ENCODE measurements around the gene ATF3.
"Not testable (repeated sequence)": the region's sequence is repeated elsewhere in the genome, so short reads cannot be mapped to it uniquely, and the experiment has no call there.

ATF3 gene

GRCh38 chr1:212649020-212649419 is 40.5 kb downstream of the ATF3 start:
- H3K4me3 ChIP-seq (ENCODE audit: low read depth, low read length): no peak overlapping the region

- no peak overlapping the region for H3K4me3 ChIP-seq (ENCODE audit: low read depth, low read length)
Measured at GRCh38 chr1:212650228-212650627, 41.7 kb downstream of the ATF3 start.

DNA sequence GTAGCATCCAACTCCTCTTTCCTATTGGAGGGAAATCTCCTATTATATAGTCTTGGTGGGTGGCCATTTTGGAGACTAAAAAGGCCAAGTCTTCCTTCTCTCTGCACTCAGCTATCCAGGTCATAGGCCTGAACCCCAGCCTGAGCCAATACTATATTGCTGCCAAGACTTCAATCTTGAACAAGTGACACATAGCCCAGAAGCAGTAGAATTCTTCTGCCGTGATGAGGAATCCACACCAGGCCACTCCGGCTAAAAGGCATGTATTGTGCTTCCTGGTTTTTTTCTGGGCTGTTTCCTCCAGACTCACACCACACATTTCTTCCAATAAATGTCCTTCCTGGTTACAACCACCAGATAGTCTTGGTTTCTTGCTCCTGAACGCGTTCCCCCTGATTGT is 43.0 kb downstream of the ATF3 start:
- no peak overlapping the region for H3K4me3 ChIP-seq (ENCODE audit: low read depth, low read length)

DNA sequence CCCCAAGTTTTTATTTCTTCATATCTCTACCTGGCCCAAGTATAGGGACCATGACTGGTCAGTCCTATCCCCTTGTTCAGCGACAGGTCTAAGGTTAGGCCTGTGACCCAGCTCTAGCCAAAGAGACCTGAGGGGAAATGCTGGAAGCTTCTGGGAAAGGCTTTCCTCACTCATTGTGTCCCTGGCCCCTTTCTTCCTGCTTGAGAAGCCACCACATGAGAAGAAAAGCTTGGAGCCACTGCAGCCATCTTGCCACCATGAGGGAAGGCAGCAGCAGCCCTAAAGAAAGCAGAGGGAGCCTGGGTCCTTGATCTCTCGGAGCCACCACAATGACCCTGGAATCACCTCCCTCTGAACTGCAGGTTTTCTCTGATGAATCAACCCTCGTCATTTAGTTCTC is 43.4 kb downstream of the ATF3 start:
- no peak overlapping the region for H3K4me3 ChIP-seq (ENCODE audit: low read depth, low read length)

- H3K4me3 ChIP-seq (ENCODE audit: low read depth, low read length): no peak overlapping the region
Measured at GRCh38 chr1:212652609-212653008, 44.0 kb downstream of the ATF3 start.

- no peak overlapping the region for H3K4me3 ChIP-seq (ENCODE audit: low read depth, low read length)
Measured at GRCh38 chr1:212655668-212656440, 47.3 kb downstream of the ATF3 start.

DNA sequence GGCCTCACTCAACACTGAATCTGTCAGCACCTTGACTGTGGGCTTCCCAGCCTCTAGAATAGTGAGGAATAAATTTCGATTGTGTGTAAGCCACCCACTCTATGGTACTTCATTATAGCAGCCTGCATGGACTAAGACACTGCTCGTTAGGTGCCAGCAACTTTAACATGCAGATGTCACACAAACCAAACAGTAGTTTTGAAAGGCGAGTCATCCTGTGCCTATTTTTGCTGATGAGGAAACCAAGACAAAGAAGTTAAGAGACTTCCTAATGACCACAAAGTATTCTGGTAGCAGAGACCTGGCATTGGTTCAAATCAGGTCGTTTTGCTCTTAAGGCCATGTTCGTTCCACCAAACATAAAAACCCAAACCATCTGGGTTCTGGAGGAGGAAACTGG is 48.2 kb downstream of the ATF3 start:
- no peak overlapping the region for H3K4me3 ChIP-seq (ENCODE audit: low read depth, low read length)

DNA sequence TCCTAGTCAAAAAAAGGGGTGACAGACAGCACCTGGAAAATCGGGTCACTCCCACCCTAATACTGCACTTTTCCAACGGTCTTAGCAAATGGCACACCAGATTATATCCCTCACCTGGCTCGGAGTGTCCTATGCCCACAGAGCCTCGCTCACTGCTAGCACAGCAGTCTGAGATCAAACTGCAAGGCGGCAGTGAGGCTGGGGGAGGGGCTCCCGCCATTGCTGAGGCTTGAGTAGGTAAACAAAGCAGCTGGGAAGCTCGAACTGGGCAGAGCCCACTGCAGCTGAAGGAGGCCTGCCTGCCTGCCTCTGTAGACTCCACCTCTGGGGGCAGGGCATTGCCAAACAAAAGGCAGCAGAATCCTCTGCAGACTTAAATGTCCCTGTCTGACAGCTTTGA is 49.7 kb downstream of the ATF3 start:
- not testable (repeated sequence) for H3K4me3 ChIP-seq (ENCODE audit: low read depth, low read length)

DNA sequence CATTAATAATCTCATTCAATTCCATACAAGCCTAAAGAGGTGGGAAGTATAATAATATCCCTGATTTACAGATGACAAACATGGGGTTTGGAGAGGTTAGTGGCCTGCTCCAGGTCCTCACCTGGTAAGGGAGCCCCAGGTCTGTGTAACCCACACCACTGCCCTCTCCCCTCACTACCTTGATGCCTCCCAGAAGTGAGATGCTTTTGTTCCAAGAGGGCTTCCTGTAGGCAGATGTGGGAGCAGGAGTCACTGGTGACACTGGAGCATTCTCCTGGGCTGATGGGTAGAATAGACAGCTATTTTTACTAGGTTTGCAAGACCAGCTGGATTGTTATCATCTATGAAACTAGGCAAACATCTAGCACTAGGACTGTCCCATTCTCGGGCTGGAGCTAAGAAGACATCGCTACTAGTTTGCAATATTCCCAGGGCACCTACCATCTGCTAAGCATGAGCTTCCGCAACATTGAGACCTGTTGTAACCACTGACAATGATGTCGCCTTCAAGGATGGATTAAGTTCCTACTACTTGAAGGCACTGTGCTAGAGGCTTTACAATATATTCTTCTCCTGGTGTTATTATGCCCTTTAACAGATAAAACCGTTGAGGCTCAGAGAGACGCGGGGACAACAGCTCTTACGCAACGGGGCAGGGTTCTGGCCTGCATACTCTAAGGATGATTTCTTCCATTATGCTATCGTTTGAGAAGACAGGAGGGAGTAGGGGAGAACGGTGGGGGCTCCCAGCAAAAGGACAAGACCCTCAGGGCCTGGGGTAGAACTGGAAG is 56.0 kb downstream of the ATF3 start:
- no peak overlapping the region for H3K4me3 ChIP-seq (ENCODE audit: low read depth, low read length)

- peak overlapping the region; percentile 58 for H3K4me3 ChIP-seq (ENCODE audit: low read depth, low read length)
Measured at GRCh38 chr1:212665241-212666115, 56.9 kb downstream of the ATF3 start.

DNA sequence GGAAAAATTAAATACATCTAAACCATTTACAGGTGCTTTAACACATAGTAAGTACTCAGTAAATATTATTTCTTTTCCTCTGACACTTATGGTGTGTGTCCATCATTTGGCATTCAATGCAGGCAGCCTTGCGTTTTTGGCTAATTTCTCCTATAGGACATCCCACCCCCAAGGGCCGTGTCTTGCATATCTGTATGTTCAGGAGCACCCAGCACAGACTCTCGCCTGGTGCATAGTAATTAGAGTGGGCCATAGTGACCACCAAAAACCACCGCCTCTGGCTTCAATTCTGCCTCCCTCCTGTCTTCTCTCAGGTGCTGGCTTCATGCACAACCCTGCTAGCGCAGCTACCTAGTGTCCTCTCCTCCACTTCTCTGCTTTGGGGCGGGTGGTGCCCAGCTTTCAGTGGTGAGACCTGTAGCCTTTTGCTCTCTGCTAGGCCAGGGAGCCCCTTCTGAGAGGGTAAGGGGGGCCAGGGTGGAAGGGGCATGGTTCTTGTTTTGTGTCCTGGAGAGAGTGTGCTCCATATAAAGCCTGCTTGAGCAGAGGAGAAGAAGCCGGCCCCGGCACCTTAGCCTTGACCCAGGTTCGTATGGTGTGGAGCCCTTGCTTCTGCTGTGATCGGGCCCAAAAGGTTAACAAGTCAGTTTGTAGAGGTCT is 57.7 kb downstream of the ATF3 start:
- no peak overlapping the region for H3K4me3 ChIP-seq (ENCODE audit: low read depth, low read length)

DNA sequence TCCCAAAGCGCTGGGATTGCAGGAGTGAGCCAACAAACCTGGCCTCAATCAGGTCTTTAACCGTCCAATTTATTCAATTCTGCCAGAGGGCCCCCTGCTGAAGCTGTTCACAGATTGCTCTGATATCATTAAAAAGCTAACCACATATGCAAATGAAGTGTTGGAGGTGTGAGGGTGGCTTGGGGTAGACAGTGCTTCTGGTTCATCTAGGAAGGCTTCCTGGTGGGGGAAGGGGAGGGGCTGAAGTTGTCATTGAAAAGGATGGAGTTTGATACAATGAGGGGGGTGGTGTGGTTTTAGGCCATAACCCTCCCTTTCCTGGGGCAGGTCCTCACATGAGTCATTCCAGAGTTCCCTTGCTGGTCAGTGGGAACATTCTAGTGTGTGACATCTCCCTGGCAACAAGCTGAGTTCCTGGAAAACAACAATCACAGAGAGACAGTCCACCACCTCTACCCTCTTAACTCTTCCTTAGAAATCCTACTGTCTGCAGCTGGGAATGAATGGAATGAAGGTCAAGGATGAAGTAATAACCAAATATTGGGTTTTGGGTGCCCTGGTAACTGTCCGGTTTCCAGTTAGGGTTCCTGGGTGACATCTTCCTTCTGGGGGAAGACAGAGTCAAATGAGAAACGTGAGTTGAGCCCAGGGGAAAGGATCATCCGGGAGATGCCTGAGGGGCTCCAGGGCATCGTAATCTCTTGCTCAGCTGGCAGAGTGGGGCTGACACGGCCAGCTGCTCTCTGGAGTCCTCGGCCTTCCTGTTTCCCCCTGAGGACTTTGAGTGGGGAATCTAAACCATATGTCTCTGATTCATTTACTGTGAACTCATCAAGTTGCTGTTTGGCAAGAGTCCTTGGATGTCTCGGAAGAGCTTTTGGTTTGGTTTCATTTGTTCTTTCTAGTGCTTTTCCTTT is 58.9 kb downstream of the ATF3 start:
- no peak overlapping the region for H3K4me3 ChIP-seq (ENCODE audit: low read depth, low read length)

DNA sequence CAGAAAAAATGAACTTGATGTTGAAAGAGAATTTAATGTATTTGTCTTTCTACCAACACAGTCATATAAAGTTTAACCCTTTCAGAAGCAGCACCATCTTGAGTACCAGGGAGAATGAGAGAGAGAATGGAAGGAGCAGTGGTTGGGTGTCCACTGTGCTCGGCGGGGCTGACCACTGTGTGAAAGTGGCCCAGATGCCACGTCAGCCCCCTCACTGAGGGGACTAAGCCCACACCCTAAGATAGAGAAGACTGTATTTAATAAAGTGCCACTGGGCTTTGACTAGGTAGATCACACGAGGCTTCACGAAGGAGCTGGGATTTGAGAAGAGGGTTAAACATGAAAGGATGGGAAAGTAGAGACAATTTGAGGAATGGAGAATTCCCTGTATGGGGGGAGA is 59.9 kb downstream of the ATF3 start:
- H3K4me3 ChIP-seq (ENCODE audit: low read depth, low read length): no peak overlapping the region

DNA sequence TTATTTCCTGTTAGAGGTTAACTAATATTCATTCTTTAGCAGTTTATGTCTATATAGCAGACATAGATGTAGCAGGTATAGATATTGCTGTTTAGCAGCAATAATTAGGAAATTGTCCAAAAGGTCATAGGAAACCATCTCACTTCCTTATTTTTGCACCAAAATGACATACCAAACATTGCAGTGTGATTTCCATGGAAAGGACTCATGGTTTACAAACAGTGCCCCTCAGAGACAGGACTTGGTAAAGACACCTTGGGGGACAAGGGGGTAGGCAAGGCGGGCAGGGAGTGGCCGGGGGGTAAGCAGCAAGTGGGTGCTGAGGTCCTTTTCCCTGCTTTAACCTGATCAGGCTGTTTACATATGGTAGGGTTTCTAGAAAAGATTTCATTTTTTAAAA is 60.5 kb downstream of the ATF3 start:
- H3K4me3 ChIP-seq (ENCODE audit: low read depth, low read length): no peak overlapping the region

DNA sequence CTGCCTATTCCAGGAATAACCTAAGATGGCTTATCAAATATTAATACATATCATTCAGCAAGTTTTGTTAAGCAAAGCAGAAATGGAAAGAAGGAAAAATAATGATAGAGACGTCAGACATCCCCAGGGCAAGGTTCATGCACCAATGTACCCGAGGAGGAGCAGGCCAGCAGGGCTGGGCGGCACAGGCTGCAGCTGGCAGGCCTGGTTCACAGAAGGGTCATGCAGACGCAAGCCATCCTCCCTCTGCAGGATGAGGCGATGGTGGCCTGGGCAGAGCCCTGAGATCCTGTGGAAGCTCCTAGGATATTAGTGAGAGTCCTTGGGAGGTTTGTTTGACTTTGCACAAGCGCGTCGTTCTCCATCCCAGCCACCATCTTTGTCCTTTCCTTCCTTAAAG is 61.0 kb downstream of the ATF3 start:
- no peak overlapping the region for H3K4me3 ChIP-seq (ENCODE audit: low read depth, low read length)

GRCh38 chr1:212670301-212670700 is 61.7 kb downstream of the ATF3 start:
- H3K4me3 ChIP-seq (ENCODE audit: low read depth, low read length): no peak overlapping the region
